Gastrocnemius medialis (tissue), 4 donors: ENCODE results near the gene UNC80. TPM values are rescaled to one million over a fixed set of nuclear protein-coding genes. Genes with fewer than 3 reads are reported as not detected.

Experiments used
- ATAC-seq, 2 donors: fragments of 150-250 bp; one replicate each; pipeline ENCODE4 v1.9.1; 2016
- DNase-seq, 2 donors: peaks; one replicate each; pipeline ENCODE4 v3.0.0-alpha.2; 2019
- H3K27ac ChIP-seq, 4 donors: fragments of 200-600 bp; sonication (generic); 1 replicate in 1 of 4; 2 replicates in 3 of 4; pipeline ENCODE4 v1.5.1; 2016 to 2018; ENCODE audit warnings: mild to moderate bottlenecking in 2 of 4, moderate library complexity in 1 of 4
- H3K27me3 ChIP-seq, 3 donors: fragments of 200-600 bp; sonication (generic) in 2 of 3; 1 replicate in 1 of 3; 2 replicates in 2 of 3; pipeline versions ENCODE4 v1.5.1 to v1.6.0; 2016 to 2019; ENCODE audit warnings: mild to moderate bottlenecking in 1 of 3, moderate library complexity in 1 of 3
- H3K36me3 ChIP-seq, 2 donors: fragments of 200-600 bp; sonication (generic) in 1 of 2; one replicate each; pipeline ENCODE4 v1.5.1; 2017 to 2018
- H3K4me1 ChIP-seq, 2 donors: fragments of 200-600 bp; sonication (generic) in 1 of 2; one replicate each; pipeline ENCODE4 v1.5.1; 2016 to 2017; ENCODE audit warnings: mild to moderate bottlenecking in 2 of 2
- H3K4me3 ChIP-seq, 4 donors: fragments of 200-600 bp; sonication (generic) in 3 of 4; 1 replicate in 1 of 4; 2 replicates in 3 of 4; pipeline ENCODE4 v1.5.1; 2016 to 2019; ENCODE audit warnings: mild to moderate bottlenecking in 2 of 4
- H3K9me3 ChIP-seq, 3 donors: fragments of 200-600 bp; sonication (generic) in 2 of 3; 1 replicate in 1 of 3; 2 replicates in 2 of 3; pipeline ENCODE4 v1.5.1; 2016 to 2019
- CTCF ChIP-seq, 5 experiments: fragments of 450-650 bp in 3 of 5; fragments of 200-600 bp in 2 of 5; sonication (generic) in 2 of 5; IDR thresholded peaks in 4 of 5; conservative IDR thresholded peaks in 1 of 5; 1 replicate in 4 of 5; 2 replicates in 1 of 5; pipeline ENCODE4 v1.5.1; 2016 to 2019; ENCODE audit warnings: antibody characterized with exemption in 5 of 5, mild to moderate bottlenecking in 3 of 5, moderate library complexity in 3 of 5
- POLR2A ChIP-seq, 2 donors: fragments of 450-650 bp; IDR thresholded peaks; one replicate each; pipeline ENCODE4 v1.6.1; 2017; ENCODE audit warnings: antibody characterized with exemption in 2 of 2, mild to moderate bottlenecking in 2 of 2, moderate library complexity in 2 of 2
- in situ Hi-C, 4 donors: fragments of 200-750 bp; cut with MboI; loops; one replicate each; pipeline versions ENCODE4 v1.15.0 to v1.8.0; 2017; ENCODE audit warnings: low sequenced_read_pairs in 4 of 4
- intact Hi-C: fragments of 100-400 bp; cut with DNase I; formaldehyde crosslinking; loops from one replicate; pipeline ENCODE4 v1.15.1; 2023; ENCODE audit warnings: low total_unique reads
- total RNA-seq, 4 donors: library from RNA; depleted of rRNA; stranded (reverse); fragments of >200 nt; gene quantifications; one replicate each; pipeline versions ENCODE4 v1.1.0 to v1.2.3, GENCODE V29; 2016

UNC80 gene
- not detected for total RNA-seq

GRCh38 chr2:209771474-209772289 is at the start of gene UNC80:
TSS of gene UNC80 (plus strand) at chr2:209771832. CDS start at chr2:209772073, 241 bp downstream.
- no peaks in the 10 kb centered on the region for H3K36me3 ChIP-seq
- in situ Hi-C loops: no loop called here
- no peak within 1 kb of the TSS for H3K27ac ChIP-seq
- TF ChIP-seq CTCF (IDR thresholded peaks at IDR 0.05 in 4 of 5, conservative IDR thresholded peaks at IDR 0.05 in 1 of 5): no peak
- H3K27me3 ChIP-seq: peaks cover 18 to 37% (median 18%) of the 10 kb centered on the region in 3 donors
- no peak for ATAC-seq
- intact Hi-C loops: no loop called here
- no peaks in the 10 kb centered on the region for H3K9me3 ChIP-seq
- H3K4me1 ChIP-seq: no peaks in the 10 kb centered on the region
- no peak for DNase-seq
- peak within 1 kb of the TSS in 2 of 4 donors; percentile 1 to 21 for H3K4me3 ChIP-seq

- DNase-seq (no peak), ATAC-seq (no peak)
- Histone ChIP-seq H3K27ac (no peak overlapping the region), H3K9me3 (no peaks in the 10 kb centered on the region), H3K36me3 (no peaks in the 10 kb centered on the region), H3K4me3 (no peak overlapping the region), H3K27me3 (no peaks in the 10 kb centered on the region), H3K4me1 (no peaks in the 10 kb centered on the region)
- TF ChIP-seq POLR2A (IDR thresholded peaks at IDR 0.05) (no peak), CTCF (IDR thresholded peaks at IDR 0.05 in 4 of 5, conservative IDR thresholded peaks at IDR 0.05 in 1 of 5) (no peak)
- in situ Hi-C loops: no loop called here
- intact Hi-C loops: no loop called here
Observed at GRCh38 chr2:209726311-209726710, 45.3 kb upstream of the UNC80 start.

GRCh38 chr2:209727077-209727476 is 44.6 kb upstream of the UNC80 start:
- H3K4me1 ChIP-seq: no peaks in the 10 kb centered on the region
- H3K27me3 ChIP-seq: no peaks in the 10 kb centered on the region
- H3K36me3 ChIP-seq: no peaks in the 10 kb centered on the region
- no peak for ATAC-seq
- in situ Hi-C loops: no loop called here
- DNase-seq: no peak
- TF ChIP-seq POLR2A (IDR thresholded peaks at IDR 0.05): no peak
- TF ChIP-seq CTCF (IDR thresholded peaks at IDR 0.05 in 4 of 5, conservative IDR thresholded peaks at IDR 0.05 in 1 of 5): no peak
- H3K9me3 ChIP-seq: no peaks in the 10 kb centered on the region
- H3K27ac ChIP-seq: no peak overlapping the region
- intact Hi-C loops: no loop called here
- no peak overlapping the region for H3K4me3 ChIP-seq

GRCh38 chr2:209734805-209735204 is 36.8 kb upstream of the UNC80 start:
- H3K9me3 ChIP-seq: no peaks in the 10 kb centered on the region
- intact Hi-C loops: no loop called here
- ATAC-seq: no peak
- TF ChIP-seq POLR2A (IDR thresholded peaks at IDR 0.05) (no peak), CTCF (IDR thresholded peaks at IDR 0.05 in 4 of 5, conservative IDR thresholded peaks at IDR 0.05 in 1 of 5) (no peak)
- H3K4me3 ChIP-seq: no peak overlapping the region
- DNase-seq: no peak
- H3K4me1 ChIP-seq: no peaks in the 10 kb centered on the region
- H3K27me3 ChIP-seq: no peaks in the 10 kb centered on the region
- no peak overlapping the region for H3K27ac ChIP-seq
- no peaks in the 10 kb centered on the region for H3K36me3 ChIP-seq
- in situ Hi-C loops: no loop called here
